GM12878 (cell line): ENCODE measurements around the gene UNC93B1.

Experiments
- CBX3 ChIP-seq: fragments of 200-600 bp; sonication (generic); IDR thresholded peaks from 2 replicates; pipeline ENCODE4 v1.6.1; 2016; ENCODE audit warnings: low read depth, borderline replicate concordance
- EGR1 ChIP-seq, 2 experiments: IDR thresholded peaks; 1 replicate in 1 of 2; 2 replicates in 1 of 2; pipeline ENCODE4 v1.6.1; 2011 to 2012; ENCODE audit warnings: low read depth in 2 of 2, low read length in 2 of 2, borderline replicate concordance in 1 of 2, mild to moderate bottlenecking in 1 of 2, moderate library complexity in 1 of 2
- FOXM1 ChIP-seq: IDR thresholded peaks from 2 replicates; pipeline ENCODE4 v1.6.1; 2012; ENCODE audit warnings: low read depth, mild to moderate bottlenecking, inconsistent platforms, low read length, moderate library complexity
- MEF2A ChIP-seq: IDR thresholded peaks from 2 replicates; pipeline ENCODE4 v1.6.1; 2011; ENCODE audit warnings: low read depth, mild to moderate bottlenecking, low read length, moderate library complexity; ENCODE audit not compliant: insufficient read depth
- NFIC ChIP-seq: IDR thresholded peaks from 2 replicates; pipeline ENCODE4 v1.6.1; 2012; ENCODE audit warnings: low read depth, mild to moderate bottlenecking, inconsistent platforms, low read length, moderate library complexity
- POLR2A ChIP-seq: IDR thresholded peaks from 2 replicates; pipeline ENCODE4 v1.6.1; 2011; ENCODE audit warnings: low read depth, mild to moderate bottlenecking, low read length
- RAD21 ChIP-seq: IDR thresholded peaks from 2 replicates; pipeline ENCODE4 v1.6.1; 2011; ENCODE audit warnings: mild to moderate bottlenecking, low read depth, low read length, moderate library complexity; ENCODE audit not compliant: insufficient read depth
- SMC3 ChIP-seq: IDR thresholded peaks from 2 replicates; pipeline ENCODE4 v1.6.1; 2011; ENCODE audit warnings: low read length, improper control_type of control experiment, borderline replicate concordance
- TAF1 ChIP-seq: IDR thresholded peaks from 2 replicates; pipeline ENCODE4 v1.6.1; 2011; ENCODE audit warnings: mild to moderate bottlenecking, low read depth, low read length, borderline replicate concordance
- ZNF217 ChIP-seq: fragments of 450-650 bp; IDR thresholded peaks from 2 replicates; pipeline ENCODE4 v1.6.1; 2017; ENCODE audit warnings: antibody characterized with exemption, mild to moderate bottlenecking
- ZNF384 ChIP-seq: IDR thresholded peaks from 2 replicates; pipeline ENCODE4 v1.6.1; 2012; ENCODE audit warnings: low read depth, mild to moderate bottlenecking, low read length, improper control_type of control experiment, borderline replicate concordance
- TF ChIP-seq, protein P1 (sequence below): IDR thresholded peaks from 2 replicates; pipeline ENCODE4 v1.6.1; 2012; ENCODE audit warnings: mild to moderate bottlenecking, low read depth, low read length
- TF ChIP-seq, protein P2 (sequence below), 3 experiments: IDR thresholded peaks in 2 of 3; conservative IDR thresholded peaks in 1 of 3; 2 replicates each; pipeline ENCODE4 v1.5.1; 2011; ENCODE audit warnings: low read depth in 3 of 3, low read length in 3 of 3, mild to moderate bottlenecking in 3 of 3, control low read depth in 2 of 3, moderate library complexity in 2 of 3, inconsistent platforms in 1 of 3, mixed read lengths in 1 of 3; ENCODE audit not compliant: control insufficient read depth in 2 of 3, insufficient read depth in 1 of 3; ENCODE audit errors: extremely low read depth in 1 of 3
- TF ChIP-seq, protein P3 (sequence below): fragments of 450-650 bp; formaldehyde crosslinking; IDR thresholded peaks from 2 replicates; pipeline ENCODE4 v1.4.0; 2020; ENCODE audit warnings: mild to moderate bottlenecking, moderate library complexity

DNA sequence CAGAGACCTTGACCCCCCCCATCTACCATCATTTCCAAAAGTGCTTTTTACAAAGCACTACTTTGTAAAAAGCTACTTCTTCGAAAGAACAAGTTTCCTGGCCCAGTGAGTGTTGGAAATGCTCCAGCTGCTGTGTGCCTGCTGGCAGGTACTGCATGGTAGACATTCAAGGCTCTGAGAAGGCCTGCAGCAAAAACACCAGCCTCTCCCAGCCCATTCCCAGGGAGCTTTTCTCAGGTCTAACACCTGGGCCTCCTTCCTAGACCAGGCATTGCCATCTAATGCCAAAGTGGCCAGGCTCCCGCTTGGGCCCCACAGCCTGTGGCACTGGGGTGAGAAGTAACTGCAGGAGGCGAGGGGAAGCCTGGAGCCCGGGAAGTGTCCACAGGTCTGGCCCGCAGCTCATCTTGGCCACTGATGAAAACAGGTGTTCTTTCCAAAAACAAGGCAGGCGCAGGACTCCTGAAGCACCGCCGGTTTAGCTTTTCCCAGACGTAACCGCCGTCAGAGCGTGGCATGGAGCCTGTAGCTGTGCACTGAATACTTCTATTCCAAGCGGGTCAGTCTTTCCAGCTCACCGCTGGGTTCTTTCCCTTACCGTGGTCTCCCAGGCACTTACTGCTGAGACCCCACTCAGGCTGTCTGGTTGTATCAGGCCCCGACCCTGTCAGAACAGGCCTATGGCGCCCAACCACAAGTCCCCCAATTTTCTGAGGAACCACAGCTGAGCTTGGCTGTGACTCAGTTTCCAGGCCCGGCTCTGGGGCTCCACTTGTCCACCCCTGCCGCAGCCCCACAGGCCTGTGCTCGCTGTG, 33.7 kb upstream of the UNC93B1 start:
- TF ChIP-seq POLR2A = no peak
- TF ChIP-seq NFIC = no peak
- TF ChIP-seq, protein P1, sequence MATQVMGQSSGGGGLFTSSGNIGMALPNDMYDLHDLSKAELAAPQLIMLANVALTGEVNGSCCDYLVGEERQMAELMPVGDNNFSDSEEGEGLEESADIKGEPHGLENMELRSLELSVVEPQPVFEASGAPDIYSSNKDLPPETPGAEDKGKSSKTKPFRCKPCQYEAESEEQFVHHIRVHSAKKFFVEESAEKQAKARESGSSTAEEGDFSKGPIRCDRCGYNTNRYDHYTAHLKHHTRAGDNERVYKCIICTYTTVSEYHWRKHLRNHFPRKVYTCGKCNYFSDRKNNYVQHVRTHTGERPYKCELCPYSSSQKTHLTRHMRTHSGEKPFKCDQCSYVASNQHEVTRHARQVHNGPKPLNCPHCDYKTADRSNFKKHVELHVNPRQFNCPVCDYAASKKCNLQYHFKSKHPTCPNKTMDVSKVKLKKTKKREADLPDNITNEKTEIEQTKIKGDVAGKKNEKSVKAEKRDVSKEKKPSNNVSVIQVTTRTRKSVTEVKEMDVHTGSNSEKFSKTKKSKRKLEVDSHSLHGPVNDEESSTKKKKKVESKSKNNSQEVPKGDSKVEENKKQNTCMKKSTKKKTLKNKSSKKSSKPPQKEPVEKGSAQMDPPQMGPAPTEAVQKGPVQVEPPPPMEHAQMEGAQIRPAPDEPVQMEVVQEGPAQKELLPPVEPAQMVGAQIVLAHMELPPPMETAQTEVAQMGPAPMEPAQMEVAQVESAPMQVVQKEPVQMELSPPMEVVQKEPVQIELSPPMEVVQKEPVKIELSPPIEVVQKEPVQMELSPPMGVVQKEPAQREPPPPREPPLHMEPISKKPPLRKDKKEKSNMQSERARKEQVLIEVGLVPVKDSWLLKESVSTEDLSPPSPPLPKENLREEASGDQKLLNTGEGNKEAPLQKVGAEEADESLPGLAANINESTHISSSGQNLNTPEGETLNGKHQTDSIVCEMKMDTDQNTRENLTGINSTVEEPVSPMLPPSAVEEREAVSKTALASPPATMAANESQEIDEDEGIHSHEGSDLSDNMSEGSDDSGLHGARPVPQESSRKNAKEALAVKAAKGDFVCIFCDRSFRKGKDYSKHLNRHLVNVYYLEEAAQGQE = no peak
- TF ChIP-seq TAF1 = no peak
- TF ChIP-seq ZNF384 = no peak
- no peak for TF ChIP-seq ZNF217
- TF ChIP-seq, protein P2, sequence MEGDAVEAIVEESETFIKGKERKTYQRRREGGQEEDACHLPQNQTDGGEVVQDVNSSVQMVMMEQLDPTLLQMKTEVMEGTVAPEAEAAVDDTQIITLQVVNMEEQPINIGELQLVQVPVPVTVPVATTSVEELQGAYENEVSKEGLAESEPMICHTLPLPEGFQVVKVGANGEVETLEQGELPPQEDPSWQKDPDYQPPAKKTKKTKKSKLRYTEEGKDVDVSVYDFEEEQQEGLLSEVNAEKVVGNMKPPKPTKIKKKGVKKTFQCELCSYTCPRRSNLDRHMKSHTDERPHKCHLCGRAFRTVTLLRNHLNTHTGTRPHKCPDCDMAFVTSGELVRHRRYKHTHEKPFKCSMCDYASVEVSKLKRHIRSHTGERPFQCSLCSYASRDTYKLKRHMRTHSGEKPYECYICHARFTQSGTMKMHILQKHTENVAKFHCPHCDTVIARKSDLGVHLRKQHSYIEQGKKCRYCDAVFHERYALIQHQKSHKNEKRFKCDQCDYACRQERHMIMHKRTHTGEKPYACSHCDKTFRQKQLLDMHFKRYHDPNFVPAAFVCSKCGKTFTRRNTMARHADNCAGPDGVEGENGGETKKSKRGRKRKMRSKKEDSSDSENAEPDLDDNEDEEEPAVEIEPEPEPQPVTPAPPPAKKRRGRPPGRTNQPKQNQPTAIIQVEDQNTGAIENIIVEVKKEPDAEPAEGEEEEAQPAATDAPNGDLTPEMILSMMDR (IDR thresholded peaks at IDR 0.05 in 2 of 3, conservative IDR thresholded peaks at IDR 0.05 in 1 of 3; ENCODE audit: control insufficient read depth in 2 of 3, extremely low read depth in 1 of 3, insufficient read depth in 1 of 3, low read depth in 3 of 3, low read length in 3 of 3) = no peak
- no peak for TF ChIP-seq RAD21
- TF ChIP-seq EGR1 (IDR thresholded peaks at IDR 0.05; ENCODE audit: borderline replicate concordance in 1 of 2, low read depth in 2 of 2, low read length in 2 of 2) = no peak
- TF ChIP-seq CBX3 = no peak
- no peak for TF ChIP-seq MEF2A
- TF ChIP-seq SMC3 = no peak
- TF ChIP-seq, protein P3, sequence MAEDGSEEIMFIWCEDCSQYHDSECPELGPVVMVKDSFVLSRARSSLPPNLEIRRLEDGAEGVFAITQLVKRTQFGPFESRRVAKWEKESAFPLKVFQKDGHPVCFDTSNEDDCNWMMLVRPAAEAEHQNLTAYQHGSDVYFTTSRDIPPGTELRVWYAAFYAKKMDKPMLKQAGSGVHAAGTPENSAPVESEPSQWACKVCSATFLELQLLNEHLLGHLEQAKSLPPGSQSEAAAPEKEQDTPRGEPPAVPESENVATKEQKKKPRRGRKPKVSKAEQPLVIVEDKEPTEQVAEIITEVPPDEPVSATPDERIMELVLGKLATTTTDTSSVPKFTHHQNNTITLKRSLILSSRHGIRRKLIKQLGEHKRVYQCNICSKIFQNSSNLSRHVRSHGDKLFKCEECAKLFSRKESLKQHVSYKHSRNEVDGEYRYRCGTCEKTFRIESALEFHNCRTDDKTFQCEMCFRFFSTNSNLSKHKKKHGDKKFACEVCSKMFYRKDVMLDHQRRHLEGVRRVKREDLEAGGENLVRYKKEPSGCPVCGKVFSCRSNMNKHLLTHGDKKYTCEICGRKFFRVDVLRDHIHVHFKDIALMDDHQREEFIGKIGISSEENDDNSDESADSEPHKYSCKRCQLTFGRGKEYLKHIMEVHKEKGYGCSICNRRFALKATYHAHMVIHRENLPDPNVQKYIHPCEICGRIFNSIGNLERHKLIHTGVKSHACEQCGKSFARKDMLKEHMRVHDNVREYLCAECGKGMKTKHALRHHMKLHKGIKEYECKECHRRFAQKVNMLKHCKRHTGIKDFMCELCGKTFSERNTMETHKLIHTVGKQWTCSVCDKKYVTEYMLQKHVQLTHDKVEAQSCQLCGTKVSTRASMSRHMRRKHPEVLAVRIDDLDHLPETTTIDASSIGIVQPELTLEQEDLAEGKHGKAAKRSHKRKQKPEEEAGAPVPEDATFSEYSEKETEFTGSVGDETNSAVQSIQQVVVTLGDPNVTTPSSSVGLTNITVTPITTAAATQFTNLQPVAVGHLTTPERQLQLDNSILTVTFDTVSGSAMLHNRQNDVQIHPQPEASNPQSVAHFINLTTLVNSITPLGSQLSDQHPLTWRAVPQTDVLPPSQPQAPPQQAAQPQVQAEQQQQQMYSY = no peak
- no peak for TF ChIP-seq FOXM1
